ENCODE measurements around the gene NCDN. TPM values are rescaled to one million over a fixed set of nuclear protein-coding genes. Genes with fewer than 3 reads are reported as not detected.
A peak's percentile ranks its signal among the peaks of the same experiment; 100 is the strongest.

The NCDN gene
- total RNA-seq, 2 experiments from 2014 or later = 17.3 to 17.5 TPM

- Mint-ChIP-seq H3K27me3 (no peaks in the 10 kb centered on the region), H3K36me3 (ENCODE audit: low read depth) (peaks cover 17% of the 10 kb centered on the region), H3K4me1 (ENCODE audit: low read depth) (peaks cover 40% of the 10 kb centered on the region), H3K4me3 (peak overlapping the region; percentile 92), H3K27ac (peak overlapping the region; percentile 80), H3K9me3 (no peaks in the 10 kb centered on the region)
- no peak for TF ChIP-seq CTCF (IDR thresholded peaks at IDR 0.05)
- ChIA-PET CTCF (interaction anchor here (0.8 to 9.7 kb wide), 8 partner anchors 9 to 160 kb away, joined by 3 to 105 read pairs (median 4); no protein-coding TSS in a partner anchor), POLR2A (interaction anchor here (0.6 to 2.8 kb wide), 5 partner anchors 10 to 50 kb away, joined by 3 to 10 read pairs (median 4); no protein-coding TSS in a partner anchor)
- ATAC-seq (no peak), DNase-seq (no peak)
- intact Hi-C loops (cut with micrococcal nuclease) = loop anchor here (10.0 kb wide), 1 partner anchor 361 kb away; the partner anchor contains the start of gene SFPQ
These were observed 1.8 kb upstream of the NCDN start for GRCh38 chr1:35555601-35556477.

DNA sequence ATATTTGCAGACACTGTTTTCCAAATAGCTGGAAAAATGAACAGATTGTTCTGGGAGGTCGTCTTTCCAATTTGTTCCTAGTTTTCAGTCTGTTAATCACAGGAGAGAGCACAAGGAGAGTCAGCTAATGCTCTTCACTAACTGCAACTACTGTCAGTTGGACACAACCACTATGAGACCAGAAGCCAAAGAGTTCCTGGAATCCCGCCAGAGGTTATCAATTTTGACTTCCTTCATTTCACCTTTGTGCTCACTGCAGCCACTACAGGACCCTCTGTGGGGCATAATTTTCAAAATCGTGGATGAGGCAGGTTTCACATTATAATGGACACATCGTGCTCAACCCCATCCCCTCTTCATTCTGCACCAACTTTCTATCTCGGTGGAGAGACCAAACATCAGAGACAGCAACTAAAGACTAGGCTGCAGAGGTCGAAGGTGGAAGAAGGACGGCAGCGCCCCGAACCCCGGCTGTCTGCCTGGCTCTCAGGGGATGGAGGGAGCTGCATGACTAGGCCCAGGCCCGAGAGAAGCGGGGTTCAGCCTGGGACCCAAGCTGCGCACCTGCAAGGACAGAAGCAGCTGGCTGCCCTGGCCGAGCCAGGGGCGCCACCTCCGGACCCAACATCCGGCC, 998 bp upstream of the NCDN start:
- H3K27me3 Mint-ChIP-seq = no peaks in the 10 kb centered on the region
- peak overlapping the region; percentile 92 for H3K4me3 Mint-ChIP-seq
- no peak for TF ChIP-seq CTCF (IDR thresholded peaks at IDR 0.05)
- peak overlapping the region; percentile 80 for H3K27ac Mint-ChIP-seq
- H3K4me1 Mint-ChIP-seq (ENCODE audit: low read depth) = peaks cover 46% of the 10 kb centered on the region
- peaks cover 17% of the 10 kb centered on the region for H3K36me3 Mint-ChIP-seq (ENCODE audit: low read depth)
- intact Hi-C loops (cut with micrococcal nuclease) = loop anchor here (10.0 kb wide), 1 partner anchor 362 kb away; the partner anchor contains the start of gene SFPQ
- POLR2A ChIA-PET = interaction anchor here (0.8 to 2.8 kb wide), 10 partner anchors 14 to 364 kb away, joined by 3 to 10 read pairs (median 4); partner anchors contain the start of gene SFPQ
- no peaks in the 10 kb centered on the region for H3K9me3 Mint-ChIP-seq
- DNase-seq (peak; percentile 38), ATAC-seq (peak; percentile 1)
- CTCF ChIA-PET = interaction anchor here (0.8 to 9.7 kb wide), 8 partner anchors 8 to 159 kb away, joined by 3 to 105 read pairs (median 4); no protein-coding TSS in a partner anchor

DNA sequence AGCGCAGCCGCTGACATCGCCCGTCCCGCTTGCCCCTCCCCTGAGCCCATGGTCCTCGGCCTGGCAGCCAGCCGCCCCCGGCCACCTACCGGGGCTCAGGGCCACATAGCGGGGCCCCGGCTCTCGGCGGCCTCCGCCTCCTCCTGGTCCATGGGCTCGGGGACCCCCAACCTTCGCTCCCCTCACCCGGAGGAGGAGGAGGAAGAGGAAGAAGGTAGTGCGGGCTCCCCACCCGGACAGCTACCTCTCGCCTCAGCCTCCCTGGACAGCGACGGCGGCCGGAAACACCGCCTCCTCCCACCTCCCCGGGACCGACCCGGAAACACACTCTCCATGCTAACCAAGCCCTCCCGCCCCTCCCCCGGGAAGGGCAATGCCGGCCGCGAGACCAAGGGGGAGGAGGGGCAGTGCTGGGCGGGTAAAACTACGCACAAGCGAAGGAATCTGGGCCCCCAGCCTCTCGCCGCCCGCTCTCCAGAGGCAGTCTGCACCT, 435 bp upstream of the NCDN start, which contains the start of gene KIAA0319L:
KIAA0319L (minus strand) TSS at position 286 of the 493 bp plus-strand sequence. CDS start 2,912 bp downstream, outside the sequence.
- intact Hi-C loops (cut with micrococcal nuclease) = loop anchor here (10.0 kb wide), 1 partner anchor 362 kb away; the partner anchor contains the start of gene SFPQ
- ATAC-seq (peak; percentile 76), DNase-seq (no peak)
- ChIA-PET POLR2A (interaction anchor here (0.7 to 2.8 kb wide), 13 partner anchors 11 to 364 kb away, joined by 3 to 10 read pairs (median 4); partner anchors contain the start of gene SFPQ), CTCF (interaction anchor here (0.9 to 9.7 kb wide), 5 partner anchors 12 to 170 kb away, joined by 3 to 105 read pairs (median 4); no protein-coding TSS in a partner anchor)
- Mint-ChIP-seq H3K9me3 (no peaks in the 10 kb centered on the region), H3K4me3 (peak within 1 kb of the TSS; percentile 92), H3K4me1 (ENCODE audit: low read depth) (peaks cover 46% of the 10 kb centered on the region), H3K27me3 (no peaks in the 10 kb centered on the region), H3K27ac (peak within 1 kb of the TSS; percentile 96), H3K36me3 (ENCODE audit: low read depth) (peaks cover 13% of the 10 kb centered on the region)
- TF ChIP-seq CTCF (IDR thresholded peaks at IDR 0.05) = no peak

DNA sequence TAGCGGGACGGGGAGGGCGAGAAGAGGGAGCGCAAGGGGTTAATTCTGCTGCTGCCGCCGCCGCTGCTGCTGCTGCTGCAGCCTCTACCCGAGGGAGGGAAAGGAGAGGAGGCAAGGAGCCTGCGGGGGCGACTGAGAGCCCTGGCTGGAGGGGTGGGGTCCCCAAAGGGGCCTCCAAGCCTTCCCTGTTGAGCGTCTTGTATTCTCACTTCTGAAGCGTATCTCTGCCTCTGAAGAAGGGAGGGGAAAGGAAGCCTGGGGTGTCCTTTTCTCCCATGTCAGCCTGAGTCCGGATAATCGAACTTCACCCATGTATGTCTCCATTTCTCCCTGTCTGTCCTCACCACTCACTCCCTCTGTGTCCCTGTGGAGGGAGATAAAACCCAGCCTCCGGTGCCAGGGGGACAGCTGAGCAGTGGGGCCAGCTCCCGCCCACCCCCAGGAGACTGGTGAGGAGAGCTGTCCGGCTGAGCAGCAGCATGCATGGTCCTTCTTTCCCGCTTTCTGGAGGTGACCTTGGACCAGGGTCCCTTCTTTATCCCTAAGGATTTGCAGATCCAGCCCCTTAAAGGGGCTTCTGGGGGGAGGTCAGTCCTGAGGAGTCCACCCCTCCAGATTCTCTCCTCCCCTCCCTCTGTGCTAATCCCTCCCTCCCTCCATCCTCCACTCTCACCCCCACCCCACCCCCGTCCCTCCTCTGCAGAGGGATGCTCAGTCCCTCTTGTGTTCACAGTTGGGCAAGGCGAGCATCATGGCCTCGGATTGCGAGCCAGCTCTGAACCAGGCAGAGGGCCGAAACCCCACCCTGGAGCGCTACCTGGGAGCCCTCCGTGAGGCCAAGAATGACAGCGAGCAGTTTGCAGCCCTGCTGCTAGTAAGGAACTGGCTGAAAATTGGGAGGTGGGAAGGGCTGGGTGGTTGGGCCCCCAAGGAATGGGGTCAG, 1.0 kb downstream of the NCDN start:
- intact Hi-C loops (cut with micrococcal nuclease) = loop anchor here (10.0 kb wide), 1 partner anchor 364 kb away; the partner anchor contains the start of gene SFPQ
- ChIA-PET POLR2A (interaction anchor here (0.7 to 2.8 kb wide), 6 partner anchors 16 to 366 kb away, joined by 3 to 10 read pairs (median 6); partner anchors contain the start of gene SFPQ), CTCF (interaction anchor here (0.6 to 4.9 kb wide), 6 partner anchors 10 to 156 kb away, joined by 3 to 44 read pairs (median 4); no protein-coding TSS in a partner anchor)
- Mint-ChIP-seq H3K27me3 (no peaks in the 10 kb centered on the region), H3K36me3 (ENCODE audit: low read depth) (peaks cover 2% of the 10 kb centered on the region), H3K4me3 (peak overlapping the region; percentile 92), H3K9me3 (no peaks in the 10 kb centered on the region), H3K4me1 (ENCODE audit: low read depth) (peaks cover 42% of the 10 kb centered on the region), H3K27ac (peak overlapping the region; percentile 96)
- TF ChIP-seq CTCF (IDR thresholded peaks at IDR 0.05) = no peak
- DNase-seq (peak; percentile 38), ATAC-seq (no peak)
